Measurements from ENCODE around the gene EIF2B2. TPM values are rescaled to one million over a fixed set of nuclear protein-coding genes. Genes with fewer than 3 reads are reported as not detected.

Gene EIF2B2
- total and polyA plus RNA-seq, 5 donors, result 25.9 to 39.9 (median 34.4) TPM

- ATAC-seq (no peak), DNase-seq (peak in 1 of 3 donors; percentile 11)
- H3K4me3 ChIP-seq (ENCODE audit: low read length), result no peak overlapping the region
- H3K27me3 ChIP-seq (ENCODE audit: control insufficient read depth, insufficient read depth), result no peaks in the 10 kb centered on the region
- peaks cover 5% of the 10 kb centered on the region for H3K4me1 ChIP-seq (ENCODE audit: control insufficient read depth, insufficient read depth, low read length)
- WGBS, result 87% methylated on average over 5 of the region's 5 CpGs
- intact Hi-C loops (cut with DNase I), result no loop called here
- H3K9me3 ChIP-seq (ENCODE audit: control insufficient read depth, low read length), result no peaks in the 10 kb centered on the region
- H3K27ac ChIP-seq (ENCODE audit: low read length), result no peak overlapping the region
Measured at GRCh38 chr14:74961238-74961911, 41.3 kb upstream of the EIF2B2 start.

- no peaks in the 10 kb centered on the region for H3K27me3 ChIP-seq (ENCODE audit: control insufficient read depth, insufficient read depth)
- WGBS, result 69% methylated on average over 11 of the region's 11 CpGs
- DNase-seq (peak in 1 of 3 donors; percentile 7), ATAC-seq (no peak)
- H3K4me3 ChIP-seq (ENCODE audit: low read length), result no peak overlapping the region
- peaks cover 5% of the 10 kb centered on the region for H3K4me1 ChIP-seq (ENCODE audit: control insufficient read depth, insufficient read depth, low read length)
- intact Hi-C loops (cut with DNase I), result no loop called here
- H3K27ac ChIP-seq (ENCODE audit: low read length), result no peak overlapping the region
- no peaks in the 10 kb centered on the region for H3K9me3 ChIP-seq (ENCODE audit: control insufficient read depth, low read length)
Measured at GRCh38 chr14:74962046-74962445, 40.7 kb upstream of the EIF2B2 start.

- intact Hi-C loops (cut with DNase I), result no loop called here
- Histone ChIP-seq H3K27ac (ENCODE audit: low read length) (no peak overlapping the region), H3K27me3 (ENCODE audit: control insufficient read depth, insufficient read depth) (no peaks in the 10 kb centered on the region), H3K4me1 (ENCODE audit: control insufficient read depth, insufficient read depth, low read length) (peaks cover 5% of the 10 kb centered on the region), H3K9me3 (ENCODE audit: control insufficient read depth, low read length) (no peaks in the 10 kb centered on the region), H3K4me3 (ENCODE audit: low read length) (no peak overlapping the region)
- 81% methylated on average over 8 of the region's 8 CpGs for WGBS
- DNase-seq, result peak in 1 of 3 donors; percentile 4
- ATAC-seq, result no peak
Measured at GRCh38 chr14:74962493-74962892, 40.2 kb upstream of the EIF2B2 start.

- Histone ChIP-seq H3K9me3 (ENCODE audit: control insufficient read depth, low read length) (no peaks in the 10 kb centered on the region), H3K27me3 (ENCODE audit: control insufficient read depth, insufficient read depth) (no peaks in the 10 kb centered on the region), H3K4me1 (ENCODE audit: control insufficient read depth, insufficient read depth, low read length) (peaks cover 5% of the 10 kb centered on the region), H3K27ac (ENCODE audit: low read length) (no peak overlapping the region), H3K4me3 (ENCODE audit: low read length) (no peak overlapping the region)
- DNase-seq (peak in 1 of 3 donors; percentile 59), ATAC-seq (peak in 1 of 2 donors; percentile 40)
- intact Hi-C loops (cut with DNase I), result no loop called here
- WGBS, result 57% methylated on average over 12 of the region's 12 CpGs
Measured at GRCh38 chr14:74963178-74963704, 39.5 kb upstream of the EIF2B2 start.

GRCh38 chr14:74963705-74964271 lies 38.9 kb upstream of the EIF2B2 start:
- WGBS, result 32% methylated on average over 9 of the region's 9 CpGs
- no peak overlapping the region for H3K4me3 ChIP-seq (ENCODE audit: low read length)
- no peaks in the 10 kb centered on the region for H3K9me3 ChIP-seq (ENCODE audit: control insufficient read depth, low read length)
- intact Hi-C loops (cut with DNase I), result no loop called here
- H3K27me3 ChIP-seq (ENCODE audit: control insufficient read depth, insufficient read depth), result no peaks in the 10 kb centered on the region
- peak; percentile 44 to 66 for ATAC-seq
- H3K4me1 ChIP-seq (ENCODE audit: control insufficient read depth, insufficient read depth, low read length), result peaks cover 5% of the 10 kb centered on the region
- peak in 1 of 3 donors; percentile 66 for DNase-seq
- no peak overlapping the region for H3K27ac ChIP-seq (ENCODE audit: low read length)

- Histone ChIP-seq H3K4me3 (ENCODE audit: low read length) (no peak overlapping the region), H3K9me3 (ENCODE audit: control insufficient read depth, low read length) (no peaks in the 10 kb centered on the region), H3K27me3 (ENCODE audit: control insufficient read depth, insufficient read depth) (no peaks in the 10 kb centered on the region), H3K27ac (ENCODE audit: low read length) (peak overlapping the region; percentile 51), H3K4me1 (ENCODE audit: control insufficient read depth, insufficient read depth, low read length) (peaks cover 5% of the 10 kb centered on the region)
- DNase-seq (no peak), ATAC-seq (peak in 1 of 2 donors; percentile 43)
- intact Hi-C loops (cut with DNase I), result no loop called here
- 60% methylated on average over 4 of the region's 4 CpGs for WGBS
Measured at GRCh38 chr14:74964787-74965485, 37.8 kb upstream of the EIF2B2 start.

GRCh38 chr14:74965486-74966153 lies 37.1 kb upstream of the EIF2B2 start:
- DNase-seq (no peak), ATAC-seq (no peak)
- no peaks in the 10 kb centered on the region for H3K9me3 ChIP-seq (ENCODE audit: control insufficient read depth, low read length)
- H3K27me3 ChIP-seq (ENCODE audit: control insufficient read depth, insufficient read depth), result no peaks in the 10 kb centered on the region
- no peak overlapping the region for H3K4me3 ChIP-seq (ENCODE audit: low read length)
- H3K4me1 ChIP-seq (ENCODE audit: control insufficient read depth, insufficient read depth, low read length), result peaks cover 5% of the 10 kb centered on the region
- WGBS, result 61% methylated on average over 5 of the region's 5 CpGs
- intact Hi-C loops (cut with DNase I), result no loop called here
- H3K27ac ChIP-seq (ENCODE audit: low read length), result peak overlapping the region; percentile 51

- H3K27me3 ChIP-seq (ENCODE audit: control insufficient read depth, insufficient read depth), result no peaks in the 10 kb centered on the region
- ATAC-seq, result no peak
- no peak overlapping the region for H3K27ac ChIP-seq (ENCODE audit: low read length)
- WGBS, result 67% methylated on average over 1 of the region's 1 CpG
- intact Hi-C loops (cut with DNase I), result no loop called here
- no peak for DNase-seq
- H3K4me3 ChIP-seq (ENCODE audit: low read length), result no peak overlapping the region
- no peaks in the 10 kb centered on the region for H3K9me3 ChIP-seq (ENCODE audit: control insufficient read depth, low read length)
- peaks cover 6% of the 10 kb centered on the region for H3K4me1 ChIP-seq (ENCODE audit: control insufficient read depth, insufficient read depth, low read length)
Measured at GRCh38 chr14:74968811-74969210, 33.9 kb upstream of the EIF2B2 start.

- WGBS, result 62% methylated on average over 15 of the region's 15 CpGs
- DNase-seq, result peak; percentile 77 to 88 (median 86)
Measured at GRCh38 chr14:74973003-74973653, 29.6 kb upstream of the EIF2B2 start.

GRCh38 chr14:74973905-74974363 lies 28.8 kb upstream of the EIF2B2 start:
- Histone ChIP-seq H3K27ac (ENCODE audit: low read length) (no peak overlapping the region), H3K9me3 (ENCODE audit: control insufficient read depth, low read length) (no peaks in the 10 kb centered on the region), H3K4me3 (ENCODE audit: low read length) (no peak overlapping the region), H3K4me1 (ENCODE audit: control insufficient read depth, insufficient read depth, low read length) (peaks cover 19% of the 10 kb centered on the region), H3K27me3 (ENCODE audit: control insufficient read depth, insufficient read depth) (no peaks in the 10 kb centered on the region)
- no peak for ATAC-seq
- 91% methylated on average over 5 of the region's 5 CpGs for WGBS
- no peak for DNase-seq
- intact Hi-C loops (cut with DNase I), result no loop called here

More at GRCh38 chr14:74973003-74973653, 29.6 kb upstream of the EIF2B2 start:
- Histone ChIP-seq H3K27ac (ENCODE audit: low read length) (no peak overlapping the region), H3K4me1 (ENCODE audit: control insufficient read depth, insufficient read depth, low read length) (peaks cover 19% of the 10 kb centered on the region), H3K9me3 (ENCODE audit: control insufficient read depth, low read length) (no peaks in the 10 kb centered on the region), H3K27me3 (ENCODE audit: control insufficient read depth, insufficient read depth) (no peaks in the 10 kb centered on the region), H3K4me3 (ENCODE audit: low read length) (no peak overlapping the region)
- peak; percentile 59 to 83 for ATAC-seq
- intact Hi-C loops (cut with DNase I), result no loop called here

Data from right cardiac atrium (tissue), 5 donors.